Measurements from ENCODE around the gene RNASET2. TPM values are rescaled to one million over a fixed set of nuclear protein-coding genes. Genes with fewer than 3 reads are reported as not detected.

Gene RNASET2
- total and polyA plus RNA-seq, 4 donors = 55.2 to 92.1 (median 77.8) TPM

DNA sequence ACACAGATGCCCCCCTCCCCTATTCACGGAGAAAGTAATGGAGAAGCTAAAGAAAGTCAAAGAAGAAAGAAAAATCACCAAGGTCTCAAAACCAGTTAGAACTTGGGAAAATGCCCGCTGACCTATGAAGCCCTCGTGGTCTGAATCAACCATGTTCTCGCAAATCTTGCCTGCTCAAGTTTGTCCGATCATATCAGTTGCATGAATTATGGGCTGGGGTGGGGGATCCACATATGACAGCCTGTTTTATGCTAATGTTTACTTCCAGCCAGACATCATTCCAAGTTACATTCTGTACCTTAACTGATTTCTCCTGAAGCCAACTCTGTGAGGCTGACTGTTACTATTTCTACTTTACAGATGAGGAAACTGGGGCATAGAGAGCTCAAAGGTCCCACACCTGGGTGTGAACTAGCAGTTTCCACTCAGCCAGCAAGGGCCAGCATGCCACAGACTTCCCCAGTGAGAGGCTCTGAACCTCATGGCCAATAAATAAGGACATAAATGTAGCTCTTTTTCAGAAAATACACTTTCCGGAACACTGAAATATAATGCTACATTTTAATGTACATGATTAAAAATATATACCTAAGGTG lies 2.1 kb downstream of the RNASET2 start:
- H3K4me3 ChIP-seq = no peak overlapping the region
- ATAC-seq (ENCODE audit: insufficient read depth, low FRiP score) = no peak
- H3K4me1 ChIP-seq (ENCODE audit: control insufficient read depth in 5 of 5, insufficient read depth in 5 of 5, low read length in 5 of 5) = peaks cover 0 to 20% (median 0%) of the 10 kb centered on the region in 5 donors
- H3K9ac ChIP-seq (ENCODE audit: insufficient read depth in 1 of 2, low read length in 2 of 2) = no peak overlapping the region
- TF ChIP-seq, protein P1, sequence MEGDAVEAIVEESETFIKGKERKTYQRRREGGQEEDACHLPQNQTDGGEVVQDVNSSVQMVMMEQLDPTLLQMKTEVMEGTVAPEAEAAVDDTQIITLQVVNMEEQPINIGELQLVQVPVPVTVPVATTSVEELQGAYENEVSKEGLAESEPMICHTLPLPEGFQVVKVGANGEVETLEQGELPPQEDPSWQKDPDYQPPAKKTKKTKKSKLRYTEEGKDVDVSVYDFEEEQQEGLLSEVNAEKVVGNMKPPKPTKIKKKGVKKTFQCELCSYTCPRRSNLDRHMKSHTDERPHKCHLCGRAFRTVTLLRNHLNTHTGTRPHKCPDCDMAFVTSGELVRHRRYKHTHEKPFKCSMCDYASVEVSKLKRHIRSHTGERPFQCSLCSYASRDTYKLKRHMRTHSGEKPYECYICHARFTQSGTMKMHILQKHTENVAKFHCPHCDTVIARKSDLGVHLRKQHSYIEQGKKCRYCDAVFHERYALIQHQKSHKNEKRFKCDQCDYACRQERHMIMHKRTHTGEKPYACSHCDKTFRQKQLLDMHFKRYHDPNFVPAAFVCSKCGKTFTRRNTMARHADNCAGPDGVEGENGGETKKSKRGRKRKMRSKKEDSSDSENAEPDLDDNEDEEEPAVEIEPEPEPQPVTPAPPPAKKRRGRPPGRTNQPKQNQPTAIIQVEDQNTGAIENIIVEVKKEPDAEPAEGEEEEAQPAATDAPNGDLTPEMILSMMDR (IDR thresholded peaks at IDR 0.05; ENCODE audit: control extremely low read depth, extremely low read depth) = no peak
- no peaks in the 10 kb centered on the region for H3K27me3 ChIP-seq (ENCODE audit: control insufficient read depth in 3 of 3, insufficient read depth in 3 of 3, low read length in 2 of 3)
- 93 to 94% methylated on average over 6 of the region's 6 CpGs for WGBS, 2 donors
- DNase-seq = no peak
- no peak overlapping the region for H3K27ac ChIP-seq (ENCODE audit: low read depth in 1 of 2, low read length in 1 of 2)
- H3K9me3 ChIP-seq (ENCODE audit: control insufficient read depth in 4 of 4, insufficient read depth in 3 of 4, low read length in 3 of 4) = no peaks in the 10 kb centered on the region
- peaks cover 0 to 5% (median 2%) of the 10 kb centered on the region in 4 donors for H3K36me3 ChIP-seq (ENCODE audit: control insufficient read depth in 4 of 4, insufficient read depth in 4 of 4, low read length in 4 of 4)

DNA sequence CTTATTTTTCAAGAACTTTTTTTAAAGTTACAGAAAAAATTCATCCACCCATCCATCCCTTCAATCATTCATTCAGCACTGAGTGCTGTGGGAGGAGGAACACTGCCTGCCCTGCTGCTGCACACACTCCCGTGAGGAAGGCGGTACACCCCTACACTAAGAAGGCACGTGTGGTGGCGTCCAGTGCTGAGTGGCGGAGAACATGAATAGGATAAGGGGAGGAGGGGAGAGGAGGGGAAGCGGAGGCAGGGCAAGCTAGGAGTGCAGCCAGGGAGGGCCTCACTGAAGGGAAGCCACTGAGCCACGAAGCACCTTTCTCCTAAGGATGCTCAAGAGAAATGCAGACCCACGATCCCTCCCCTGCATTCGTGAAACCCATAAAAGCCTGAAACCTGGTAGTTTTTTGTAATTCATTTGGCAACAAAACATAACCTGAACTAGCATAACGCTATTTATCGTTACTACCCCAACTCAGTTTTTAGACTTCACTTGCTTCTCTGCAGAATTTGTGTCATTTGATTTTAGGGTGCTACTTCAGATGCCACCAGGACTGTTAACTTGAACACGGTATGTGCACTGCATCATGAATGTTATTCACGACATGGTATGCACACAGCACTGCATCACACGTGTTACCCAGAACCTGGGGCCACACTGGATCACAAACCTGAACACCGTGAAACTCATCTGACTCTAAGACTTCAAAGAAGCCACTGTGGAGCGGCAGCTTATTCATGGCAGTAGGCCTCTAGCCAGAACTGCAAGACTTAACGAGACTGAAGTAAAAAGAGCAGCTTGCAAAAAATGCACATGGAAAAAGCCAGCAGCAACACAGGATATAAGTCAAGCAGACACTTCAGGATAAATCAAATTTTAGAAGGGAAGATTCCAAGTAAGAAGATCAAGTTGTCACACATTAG lies 3.5 kb downstream of the RNASET2 start:
- no peaks in the 10 kb centered on the region for H3K27me3 ChIP-seq (ENCODE audit: control insufficient read depth in 3 of 3, insufficient read depth in 3 of 3, low read length in 2 of 3)
- peaks cover 0 to 5% (median 2%) of the 10 kb centered on the region in 4 donors for H3K36me3 ChIP-seq (ENCODE audit: control insufficient read depth in 4 of 4, insufficient read depth in 4 of 4, low read length in 4 of 4)
- H3K4me3 ChIP-seq = no peak overlapping the region
- H3K27ac ChIP-seq (ENCODE audit: low read depth in 1 of 2, low read length in 1 of 2) = no peak overlapping the region
- H3K4me1 ChIP-seq (ENCODE audit: control insufficient read depth in 5 of 5, insufficient read depth in 5 of 5, low read length in 5 of 5) = peaks cover 0 to 18% (median 0%) of the 10 kb centered on the region in 5 donors
- WGBS, 2 donors = 87 to 94% methylated on average over 17 of the region's 17 CpGs
- H3K9ac ChIP-seq (ENCODE audit: insufficient read depth in 1 of 2, low read length in 2 of 2) = no peak overlapping the region
- ATAC-seq (ENCODE audit: insufficient read depth, low FRiP score) (no peak), DNase-seq (no peak)
- TF ChIP-seq, protein P1 (IDR thresholded peaks at IDR 0.05; ENCODE audit: control extremely low read depth, extremely low read depth) = no peak
- H3K9me3 ChIP-seq (ENCODE audit: control insufficient read depth in 4 of 4, insufficient read depth in 3 of 4, low read length in 3 of 4) = no peaks in the 10 kb centered on the region

DNA sequence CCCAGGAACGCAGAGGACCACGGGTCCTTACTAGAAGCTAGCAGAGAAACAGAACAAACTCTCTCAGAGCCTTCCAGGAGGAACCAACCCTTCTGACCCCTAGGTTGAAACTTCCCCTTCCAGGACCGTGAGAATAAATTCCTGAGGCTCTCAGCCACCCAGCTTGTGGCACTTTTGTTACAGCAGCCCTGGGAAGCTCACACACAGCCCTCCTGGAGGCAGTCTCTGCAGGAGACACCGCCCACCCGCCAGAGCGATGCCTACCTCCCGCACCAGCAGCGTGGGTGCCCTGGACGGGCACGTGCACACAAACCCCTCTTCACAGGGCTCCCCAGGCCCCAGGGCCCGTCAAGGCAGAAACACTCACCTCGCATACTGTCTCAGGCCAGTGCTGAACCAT lies 4.2 kb downstream of the RNASET2 start:
- Histone ChIP-seq H3K36me3 (ENCODE audit: control insufficient read depth in 4 of 4, insufficient read depth in 4 of 4, low read length in 4 of 4) (peaks cover 0 to 5% (median 4%) of the 10 kb centered on the region in 4 donors), H3K9ac (ENCODE audit: insufficient read depth in 1 of 2, low read length in 2 of 2) (no peak overlapping the region), H3K27ac (ENCODE audit: low read depth in 1 of 2, low read length in 1 of 2) (no peak overlapping the region), H3K4me3 (no peak overlapping the region), H3K27me3 (ENCODE audit: control insufficient read depth in 3 of 3, insufficient read depth in 3 of 3, low read length in 2 of 3) (no peaks in the 10 kb centered on the region), H3K4me1 (ENCODE audit: control insufficient read depth in 5 of 5, insufficient read depth in 5 of 5, low read length in 5 of 5) (peaks cover 0 to 12% (median 0%) of the 10 kb centered on the region in 5 donors), H3K9me3 (ENCODE audit: control insufficient read depth in 4 of 4, insufficient read depth in 3 of 4, low read length in 3 of 4) (no peaks in the 10 kb centered on the region)
- DNase-seq = no peak
- TF ChIP-seq, protein P1 (IDR thresholded peaks at IDR 0.05; ENCODE audit: control extremely low read depth, extremely low read depth) = no peak
- no peak for ATAC-seq (ENCODE audit: insufficient read depth, low FRiP score)
- 87 to 89% methylated on average over 12 of the region's 12 CpGs for WGBS, 2 donors
